Thoracic aorta (tissue), 2 donors: ENCODE results near the gene HSPA9. TPM values are rescaled to one million over a fixed set of nuclear protein-coding genes. Genes with fewer than 3 reads are reported as not detected.

Source experiments
- ATAC-seq: fragments of 150-250 bp; one replicate; pipeline ENCODE4 v1.8.0; 2017; ENCODE audit warnings: low read depth; ENCODE audit not compliant: insufficient number of reproducible peaks, low FRiP score
- DNase-seq: peaks from one replicate; pipeline ENCODE4 v3.0.0-alpha.2; 2020; ENCODE audit warnings: low spot score
- H3K27ac ChIP-seq, 2 donors: fragments of 200-600 bp; sonication (generic); 1 replicate in 1 of 2; 2 replicates in 1 of 2; pipeline ENCODE4 v1.5.1; 2016; ENCODE audit warnings: mild to moderate bottlenecking in 2 of 2, moderate library complexity in 2 of 2
- H3K27me3 ChIP-seq: fragments of 200-600 bp; sonication (generic); replicated peaks from 2 replicates; pipeline ENCODE4 v1.6.0; 2016; ENCODE audit warnings: mild to moderate bottlenecking; ENCODE audit not compliant: insufficient read depth
- H3K36me3 ChIP-seq: fragments of 200-600 bp; sonication (generic); one replicate; pipeline ENCODE4 v1.5.1; 2016
- H3K4me1 ChIP-seq, 2 donors: fragments of 200-600 bp; sonication (generic); 1 replicate in 1 of 2; 2 replicates in 1 of 2; pipeline versions ENCODE4 v1.5.1 to v1.6.0; 2016; ENCODE audit warnings: low read depth in 2 of 2, mild to moderate bottlenecking in 1 of 2; ENCODE audit not compliant: control insufficient read depth in 1 of 2
- H3K4me3 ChIP-seq: fragments of 200-600 bp; sonication (generic); 2 replicates; pipeline ENCODE4 v1.5.1; 2016; ENCODE audit warnings: mild to moderate bottlenecking
- H3K9me3 ChIP-seq: fragments of 200-600 bp; sonication (generic); 2 replicates; pipeline ENCODE4 v1.5.1; 2016
- CTCF ChIP-seq: fragments of 200-600 bp; sonication (generic); IDR thresholded peaks from one replicate; pipeline ENCODE4 v1.5.1; 2019; ENCODE audit warnings: antibody characterized with exemption
- total RNA-seq, 2 donors: library from RNA; depleted of rRNA; stranded (reverse); fragments of >200 nt; gene quantifications; one replicate each; pipeline versions ENCODE4 v1.1.0 to v1.2.3, GENCODE V29; 2016

Gene HSPA9
- total RNA-seq, 2 donors from 2014 or later = 202 to 294 TPM

- Histone ChIP-seq H3K4me1 (no peaks in the 10 kb centered on the region), H3K27ac (no peak overlapping the region), H3K36me3 (no peaks in the 10 kb centered on the region), H3K4me3 (no peak overlapping the region), H3K27me3 (no peaks in the 10 kb centered on the region), H3K9me3 (no peaks in the 10 kb centered on the region)
- DNase-seq = no peak
- TF ChIP-seq CTCF = no peak
- no peak for ATAC-seq
Measured at GRCh38 chr5:138600446-138600845, 25.2 kb upstream of the HSPA9 start.

- DNase-seq = no peak
- TF ChIP-seq CTCF = no peak
- no peak overlapping the region for H3K4me3 ChIP-seq
- no peaks in the 10 kb centered on the region for H3K27me3 ChIP-seq
- no peaks in the 10 kb centered on the region for H3K36me3 ChIP-seq
- no peaks in the 10 kb centered on the region for H3K4me1 ChIP-seq
- no peak overlapping the region for H3K27ac ChIP-seq
- no peaks in the 10 kb centered on the region for H3K9me3 ChIP-seq
- ATAC-seq = no peak
Measured at GRCh38 chr5:138597661-138598400, 22.6 kb upstream of the HSPA9 start.

GRCh38 chr5:138596105-138596881, 21.1 kb upstream of the HSPA9 start:
- Histone ChIP-seq H3K4me3 (no peak overlapping the region), H3K27ac (no peak overlapping the region), H3K36me3 (no peaks in the 10 kb centered on the region), H3K4me1 (no peaks in the 10 kb centered on the region), H3K9me3 (no peaks in the 10 kb centered on the region), H3K27me3 (no peaks in the 10 kb centered on the region)
- ATAC-seq = no peak
- no peak for TF ChIP-seq CTCF
- DNase-seq = no peak

GRCh38 chr5:138595180-138595795, 20.1 kb upstream of the HSPA9 start:
- no peak for ATAC-seq
- no peaks in the 10 kb centered on the region for H3K9me3 ChIP-seq
- TF ChIP-seq CTCF = no peak

More at GRCh38 chr5:138595180-138595795, 20.1 kb upstream of the HSPA9 start:
- no peak for DNase-seq
- Histone ChIP-seq H3K27me3 (no peaks in the 10 kb centered on the region), H3K27ac (no peak overlapping the region), H3K4me1 (no peaks in the 10 kb centered on the region), H3K36me3 (no peaks in the 10 kb centered on the region), H3K4me3 (no peak overlapping the region)
